ENCODE data around the gene CLDN22.

The CLDN22 gene

GRCh38 chr4:183289688-183290087 lies 30.4 kb downstream of the CLDN22 start:
- Histone ChIP-seq H3K9me3 (ENCODE audit: control insufficient read depth, insufficient read depth, low read depth, low read length) (no peaks in the 10 kb centered on the region), H3K4me3 (ENCODE audit: low read depth, low read length) (no peak overlapping the region), H3K36me3 (ENCODE audit: control insufficient read depth in 2 of 2, insufficient read depth in 1 of 2, low read length in 2 of 2) (peaks cover 4 to 51% of the 10 kb centered on the region in 2 experiments; a peak in 2 of 3 replicates), H3K4me1 (ENCODE audit: control insufficient read depth, insufficient read depth, low read length) (no peaks in the 10 kb centered on the region), H3K27ac (ENCODE audit: extremely low read depth, low read depth, low read length) (no peak overlapping the region)
- TF ChIP-seq ZNF48 (tag by site-specific recombination; IDR thresholded peaks at IDR 0.05) = no peak
- TF ChIP-seq KLF9 (tag by site-specific recombination; IDR thresholded peaks at IDR 0.05; ENCODE audit: low read depth) = peak; percentile 75
- TF ChIP-seq ZNF449 (tag by site-specific recombination; IDR thresholded peaks at IDR 0.05) = no peak
- TF ChIP-seq ZNF785 (tag by site-specific recombination; IDR thresholded peaks at IDR 0.05) = no peak
- TF ChIP-seq KLF1 (tag by site-specific recombination; IDR thresholded peaks at IDR 0.05) = peak; percentile 81
- no peak for TF ChIP-seq ZFP37 (tag by site-specific recombination; IDR thresholded peaks at IDR 0.05)
- TF ChIP-seq FEZF1 (tag by site-specific recombination; IDR thresholded peaks at IDR 0.05) = no peak
- no peak for TF ChIP-seq ZNF488 (tag by site-specific recombination; IDR thresholded peaks at IDR 0.05)
- ChIA-PET CTCF (interaction anchor here (0.9 to 1.5 kb wide), 2 partner anchors 118 to 352 kb away, joined by 3 read pairs; no protein-coding TSS in a partner anchor), POLR2A (no interaction called here)

- TF ChIP-seq ZNF132 (tag by site-specific recombination; IDR thresholded peaks at IDR 0.05; ENCODE audit: borderline replicate concordance) = no peak
- TF ChIP-seq PRDM1 (tag by site-specific recombination; IDR thresholded peaks at IDR 0.05) = no peak
- TF ChIP-seq KLF10 (tag by site-specific recombination; IDR thresholded peaks at IDR 0.05) = no peak
- TF ChIP-seq KLF7 (tag by site-specific recombination; IDR thresholded peaks at IDR 0.05; ENCODE audit: borderline replicate concordance) = no peak
- no peak for TF ChIP-seq ZBTB21 (tag by site-specific recombination; IDR thresholded peaks at IDR 0.05)
- no peak for TF ChIP-seq BCL11B (tag by site-specific recombination; IDR thresholded peaks at IDR 0.05; ENCODE audit: low read depth)
- TF ChIP-seq ZNF571 (tag by site-specific recombination; IDR thresholded peaks at IDR 0.05) = no peak
- no peak for TF ChIP-seq ZNF785 (tag by site-specific recombination; IDR thresholded peaks at IDR 0.05)
- no peak for TF ChIP-seq ZNF302 (tag by site-specific recombination; IDR thresholded peaks at IDR 0.05; ENCODE audit: low read depth)
- TF ChIP-seq GLIS1 (tag by site-specific recombination; IDR thresholded peaks at IDR 0.05) = no peak
- TF ChIP-seq ZNF529 (tag by site-specific recombination; IDR thresholded peaks at IDR 0.05; ENCODE audit: insufficient replicate concordance) = no peak
- TF ChIP-seq FEZF1 (tag by site-specific recombination; IDR thresholded peaks at IDR 0.05) = no peak
- TF ChIP-seq ZNF585B (tag by site-specific recombination; IDR thresholded peaks at IDR 0.05) = no peak
- TF ChIP-seq RBAK (tag by site-specific recombination; IDR thresholded peaks at IDR 0.05) = no peak
- TF ChIP-seq ZNF2 (tag by site-specific recombination; IDR thresholded peaks at IDR 0.05) = no peak
- Histone ChIP-seq H3K4me1 (ENCODE audit: control insufficient read depth, insufficient read depth, low read length) (no peaks in the 10 kb centered on the region), H3K36me3 (ENCODE audit: control insufficient read depth in 2 of 2, insufficient read depth in 1 of 2, low read length in 2 of 2) (peaks cover 4 to 58% of the 10 kb centered on the region in 2 experiments; a peak in 2 of 3 replicates), H3K4me3 (ENCODE audit: low read depth, low read length) (no peak overlapping the region), H3K27ac (ENCODE audit: extremely low read depth, low read depth, low read length) (no peak overlapping the region), H3K9me3 (ENCODE audit: control insufficient read depth, insufficient read depth, low read depth, low read length) (no peaks in the 10 kb centered on the region)
- POLR2A ChIA-PET = no interaction called here
- CTCF ChIA-PET = interaction anchor here (0.6 kb wide), 1 partner anchor 32 kb away, joined by 3 read pairs; no protein-coding TSS in a partner anchor
These were observed 31.1 kb downstream of the CLDN22 start for GRCh38 chr4:183288955-183289354.

- ChIA-PET POLR2A (no interaction called here), CTCF (no interaction called here)
- H3K9me3 ChIP-seq (ENCODE audit: control insufficient read depth, insufficient read depth, low read depth, low read length) = no peaks in the 10 kb centered on the region
- H3K4me1 ChIP-seq (ENCODE audit: control insufficient read depth, insufficient read depth, low read length) = no peaks in the 10 kb centered on the region
- peaks cover 4 to 62% of the 10 kb centered on the region in 2 experiments; a peak in 2 of 3 replicates for H3K36me3 ChIP-seq (ENCODE audit: control insufficient read depth in 2 of 2, insufficient read depth in 1 of 2, low read length in 2 of 2)
- H3K27ac ChIP-seq (ENCODE audit: extremely low read depth, low read depth, low read length) = no peak overlapping the region
- H3K4me3 ChIP-seq (ENCODE audit: low read depth, low read length) = no peak overlapping the region
- TF ChIP-seq ZNF660 (tag by site-specific recombination; IDR thresholded peaks at IDR 0.05) = no peak
- TF ChIP-seq SCRT1 (tag by site-specific recombination; IDR thresholded peaks at IDR 0.05; ENCODE audit: borderline replicate concordance) = no peak
- no peak for TF ChIP-seq MEIS1 (CRISPR knock-in tag; IDR thresholded peaks at IDR 0.05; ENCODE audit: borderline replicate concordance)
- no peak for TF ChIP-seq ZNF626 (tag by site-specific recombination; IDR thresholded peaks at IDR 0.05)
- TF ChIP-seq ZNF585B (tag by site-specific recombination; IDR thresholded peaks at IDR 0.05) = no peak
- TF ChIP-seq BCL11A (tag by site-specific recombination; IDR thresholded peaks at IDR 0.05; ENCODE audit: low read depth) = no peak
- TF ChIP-seq ZNF266 (tag by site-specific recombination; IDR thresholded peaks at IDR 0.05; ENCODE audit: low read depth) = no peak
- TF ChIP-seq SALL2 (tag by site-specific recombination; IDR thresholded peaks at IDR 0.05; ENCODE audit: borderline replicate concordance) = no peak
- TF ChIP-seq ZNF837 (tag by site-specific recombination; IDR thresholded peaks at IDR 0.05) = no peak
- no peak for TF ChIP-seq GLIS1 (tag by site-specific recombination; IDR thresholded peaks at IDR 0.05)
- no peak for TF ChIP-seq ZNF561 (tag by site-specific recombination; IDR thresholded peaks at IDR 0.05; ENCODE audit: borderline replicate concordance)
- no peak for TF ChIP-seq ZNF701 (tag by site-specific recombination; IDR thresholded peaks at IDR 0.05)
These were observed 32.4 kb downstream of the CLDN22 start for GRCh38 chr4:183287677-183288076.
